ENCODE results near the gene AP3D1.

Gene AP3D1

GRCh38 chr19:2081873-2082810 is 69.2 kb downstream of the AP3D1 start:
- no peak for DNase-seq

GRCh38 chr19:2080336-2080988 is 70.9 kb downstream of the AP3D1 start:
- DNase-seq, result no peak

- no peak for DNase-seq
Observed at GRCh38 chr19:2079865-2080301, 71.5 kb downstream of the AP3D1 start.

- no peak for DNase-seq
Observed at GRCh38 chr19:2079076-2079864, 72.1 kb downstream of the AP3D1 start.

- DNase-seq, result no peak
Observed at GRCh38 chr19:2077833-2078619, 73.3 kb downstream of the AP3D1 start.

- DNase-seq, result no peak
Observed at GRCh38 chr19:2077398-2077797, 74.0 kb downstream of the AP3D1 start.

- no peak for DNase-seq
Observed at GRCh38 chr19:2076526-2076944, 74.8 kb downstream of the AP3D1 start.

- no peak for DNase-seq
Observed at GRCh38 chr19:2072757-2073551, 78.4 kb downstream of the AP3D1 start.

- DNase-seq, result no peak
Observed at GRCh38 chr19:2070986-2071673, 80.2 kb downstream of the AP3D1 start.

GRCh38 chr19:2070436-2070827 is 80.9 kb downstream of the AP3D1 start:
- DNase-seq, result no peak

GRCh38 chr19:2064788-2065524 is 86.4 kb downstream of the AP3D1 start:
- DNase-seq, result no peak

GRCh38 chr19:2064395-2064787 is 87.0 kb downstream of the AP3D1 start:
- DNase-seq, result no peak

- DNase-seq, result no peak
Observed at GRCh38 chr19:2063824-2064223, 87.5 kb downstream of the AP3D1 start.

- DNase-seq, result no peak
Observed at GRCh38 chr19:2062770-2063169, 88.6 kb downstream of the AP3D1 start.

- DNase-seq, result no peak
Observed at GRCh38 chr19:2062389-2062729, 89.0 kb downstream of the AP3D1 start.

- peak; percentile 99 for DNase-seq
Observed at GRCh38 chr19:2061495-2062388, 89.6 kb downstream of the AP3D1 start.

- DNase-seq, result peak; percentile 67
Observed at GRCh38 chr19:2060884-2061494, 90.4 kb downstream of the AP3D1 start.

GRCh38 chr19:2059422-2060201 is 91.8 kb downstream of the AP3D1 start:
- DNase-seq, result no peak
